Measurements from ENCODE around the gene PPP1R14D.
"Not testable (repeated sequence)": the region's sequence is repeated elsewhere in the genome, so short reads cannot be mapped to it uniquely, and the experiment has no call there.

Gene PPP1R14D, protein sequence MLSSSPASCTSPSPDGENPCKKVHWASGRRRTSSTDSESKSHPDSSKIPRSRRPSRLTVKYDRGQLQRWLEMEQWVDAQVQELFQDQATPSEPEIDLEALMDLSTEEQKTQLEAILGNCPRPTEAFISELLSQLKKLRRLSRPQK

DNA sequence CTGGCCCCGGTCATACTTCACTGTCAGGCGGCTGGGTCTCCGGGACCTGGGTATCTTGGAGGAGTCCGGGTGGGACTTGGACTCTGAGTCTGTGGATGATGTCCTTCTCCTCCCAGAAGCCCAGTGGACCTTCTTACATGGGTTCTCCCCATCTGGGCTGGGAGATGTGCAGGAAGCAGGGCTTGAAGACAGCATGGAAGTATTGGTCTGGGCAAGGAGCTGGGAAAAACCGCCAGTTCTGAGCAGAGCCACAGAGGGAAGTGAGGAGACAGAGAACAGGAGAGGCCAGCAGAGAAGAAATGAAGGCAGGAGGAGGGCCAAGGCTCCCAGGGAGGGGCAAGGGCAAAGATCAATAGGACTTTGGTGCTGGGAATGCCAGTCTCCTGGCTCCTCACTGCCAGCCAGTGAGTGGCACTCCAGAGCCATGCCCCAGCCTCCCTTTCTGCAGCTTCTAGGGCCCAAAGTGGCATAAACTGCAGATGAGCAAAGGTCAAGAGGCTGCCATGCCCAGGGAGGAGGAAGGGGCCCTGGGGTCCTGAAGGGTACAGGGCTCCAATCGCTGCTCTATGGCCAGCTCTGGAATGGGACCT, at the start of gene PPP1R14D:
Gene PPP1R14D, minus strand, starts transcription at position 262 of the 590 bp plus-strand sequence. Its CDS starts 67 bp downstream, at position 195.
- no peak for DNase-seq

DNA sequence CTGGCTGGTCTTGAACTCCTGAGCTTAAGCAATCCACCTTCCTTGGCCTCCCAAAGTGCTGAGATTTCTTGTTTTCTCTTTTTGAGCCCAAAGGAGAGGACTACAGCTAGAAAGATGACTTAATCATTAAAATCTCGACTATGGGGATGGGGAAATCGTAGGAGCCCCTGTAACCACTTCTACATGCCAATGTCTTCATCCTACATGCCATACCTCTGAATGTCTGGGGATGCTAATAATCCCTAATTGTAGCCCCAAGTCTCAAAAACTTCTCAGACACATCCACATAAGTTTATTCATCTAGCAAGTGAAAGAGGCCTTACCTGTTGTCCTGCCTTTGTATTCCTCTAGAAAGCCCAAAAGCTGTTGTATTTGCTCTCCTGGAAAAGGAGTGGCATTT, 49.2 kb upstream of the PPP1R14D start:
- no peak for DNase-seq

DNA sequence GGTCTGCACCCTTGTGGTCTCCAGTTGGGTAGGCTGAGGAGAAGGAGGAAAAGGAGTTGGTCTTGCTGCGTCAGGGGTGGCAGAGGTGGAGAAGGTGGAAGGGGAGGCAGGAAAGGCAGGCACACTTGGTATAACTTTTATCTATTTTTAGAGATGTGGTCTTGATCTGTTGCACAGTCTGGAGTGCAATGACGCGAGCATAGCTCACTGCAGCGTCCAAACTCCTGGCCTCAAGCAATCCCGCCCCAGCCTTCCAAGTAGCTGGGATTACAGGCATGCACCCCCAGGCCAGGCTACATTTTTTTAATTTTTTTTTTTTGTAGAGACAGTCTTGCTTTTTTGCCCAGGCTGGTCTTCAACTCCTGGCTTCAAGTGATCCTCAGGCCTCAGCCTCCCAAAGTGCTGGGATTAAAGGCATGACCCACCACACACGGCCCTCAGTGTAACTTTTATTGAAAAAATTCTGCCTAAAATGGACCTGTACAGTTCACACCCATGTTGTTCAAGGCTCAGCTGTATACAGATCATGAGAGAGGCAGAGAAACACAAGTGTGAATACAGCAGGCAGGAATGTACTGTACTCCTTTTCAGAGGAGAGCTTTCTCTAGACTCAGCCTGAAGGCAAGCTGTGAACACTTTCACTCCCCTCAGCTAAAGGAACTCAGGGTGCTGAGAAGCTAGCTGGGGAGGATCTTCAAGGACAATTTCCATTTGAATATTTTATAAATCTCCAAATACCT, 47.7 kb upstream of the PPP1R14D start:
- no peak for DNase-seq

DNA sequence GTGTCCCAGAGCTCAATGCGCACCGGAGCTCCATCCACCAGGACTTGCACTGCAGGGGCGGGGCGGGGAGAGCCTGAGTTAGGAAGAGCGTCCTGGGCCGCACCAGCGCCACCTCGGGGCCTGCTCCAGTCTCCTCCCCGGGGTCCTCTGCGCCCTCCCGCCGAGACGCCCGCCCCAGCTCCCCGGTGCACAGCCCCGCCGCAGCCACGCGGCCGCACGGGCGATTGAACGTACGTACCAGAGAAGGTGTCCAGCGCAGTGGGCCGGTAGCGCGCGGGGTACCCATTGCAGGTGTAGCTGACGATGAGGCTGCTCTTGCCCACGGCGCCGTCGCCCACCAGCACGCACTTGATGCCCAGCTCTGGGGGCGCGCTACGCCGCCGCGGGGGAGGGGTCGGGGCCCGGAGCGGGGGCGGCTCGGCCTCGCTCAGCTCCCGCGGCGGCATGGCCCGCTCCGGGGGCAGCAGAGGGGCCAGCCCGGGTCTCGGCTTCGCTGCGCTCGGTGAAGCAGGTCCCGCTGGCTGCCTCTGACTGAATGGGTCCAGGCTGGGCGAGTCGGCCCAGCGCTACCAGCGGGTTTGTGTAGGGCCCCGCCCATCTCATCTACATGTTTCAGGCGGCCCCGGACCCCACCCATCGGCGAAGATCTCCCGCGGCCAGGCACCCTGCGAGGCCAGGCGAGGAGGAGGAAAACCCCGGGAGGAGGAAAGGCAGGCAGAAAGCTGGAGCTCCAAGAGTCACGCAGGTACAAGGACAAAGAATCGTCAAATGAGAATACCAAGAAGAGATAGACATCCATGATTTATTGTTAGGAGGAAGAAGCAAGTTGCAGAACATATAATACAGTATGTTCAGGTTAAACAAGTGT, 45.4 kb upstream of the PPP1R14D start, which contains the start of gene RHOV:
Gene RHOV, minus strand, starts transcription at position 541 of the 868 bp plus-strand sequence. Its CDS starts 95 bp downstream, at position 446.
- peak; percentile 46 for DNase-seq

DNA sequence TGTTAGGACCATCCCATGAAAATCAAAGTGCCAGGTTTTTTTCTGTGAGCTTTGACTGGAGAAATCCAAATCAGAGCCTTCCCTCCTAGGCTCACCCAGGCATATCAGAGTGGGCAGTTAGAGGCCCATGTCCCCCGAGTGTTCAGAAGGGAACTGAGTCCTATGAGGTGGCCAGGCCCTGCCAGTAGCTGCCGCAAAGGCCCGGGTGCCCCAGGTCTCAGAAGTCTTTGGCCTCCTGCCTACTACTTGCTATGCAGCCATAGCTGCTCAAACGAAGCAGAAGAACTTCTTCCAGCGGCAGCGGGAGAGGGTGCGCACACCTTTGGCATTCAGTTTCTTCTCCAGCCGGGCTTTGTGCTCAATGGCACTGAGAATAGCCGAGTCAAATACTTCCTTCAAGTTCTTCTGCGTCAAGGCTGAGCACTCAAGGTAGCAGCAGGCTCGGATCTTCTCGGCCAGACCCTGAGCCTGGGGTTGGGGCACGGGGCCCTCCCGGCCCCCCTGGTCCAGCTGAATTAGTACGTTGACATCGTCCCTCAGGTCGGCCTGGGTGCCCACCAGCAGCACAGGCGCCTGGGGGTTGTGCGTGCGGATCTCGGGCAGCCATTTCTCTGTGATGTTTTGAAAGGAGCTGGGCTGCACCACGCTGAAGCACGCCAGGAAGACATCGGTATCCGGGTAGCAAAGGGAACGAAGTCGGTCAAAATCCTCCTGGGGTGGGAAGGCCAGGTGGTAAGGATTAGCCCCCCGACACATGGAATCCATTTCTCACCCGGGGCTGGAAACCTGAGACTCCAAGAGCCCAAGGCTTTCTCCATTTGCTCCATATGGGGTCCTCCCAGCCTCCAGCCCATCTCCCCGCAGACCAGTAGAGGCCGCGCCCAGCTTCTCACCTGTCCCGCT, 44.5 kb upstream of the PPP1R14D start:
- DNase-seq = no peak

DNA sequence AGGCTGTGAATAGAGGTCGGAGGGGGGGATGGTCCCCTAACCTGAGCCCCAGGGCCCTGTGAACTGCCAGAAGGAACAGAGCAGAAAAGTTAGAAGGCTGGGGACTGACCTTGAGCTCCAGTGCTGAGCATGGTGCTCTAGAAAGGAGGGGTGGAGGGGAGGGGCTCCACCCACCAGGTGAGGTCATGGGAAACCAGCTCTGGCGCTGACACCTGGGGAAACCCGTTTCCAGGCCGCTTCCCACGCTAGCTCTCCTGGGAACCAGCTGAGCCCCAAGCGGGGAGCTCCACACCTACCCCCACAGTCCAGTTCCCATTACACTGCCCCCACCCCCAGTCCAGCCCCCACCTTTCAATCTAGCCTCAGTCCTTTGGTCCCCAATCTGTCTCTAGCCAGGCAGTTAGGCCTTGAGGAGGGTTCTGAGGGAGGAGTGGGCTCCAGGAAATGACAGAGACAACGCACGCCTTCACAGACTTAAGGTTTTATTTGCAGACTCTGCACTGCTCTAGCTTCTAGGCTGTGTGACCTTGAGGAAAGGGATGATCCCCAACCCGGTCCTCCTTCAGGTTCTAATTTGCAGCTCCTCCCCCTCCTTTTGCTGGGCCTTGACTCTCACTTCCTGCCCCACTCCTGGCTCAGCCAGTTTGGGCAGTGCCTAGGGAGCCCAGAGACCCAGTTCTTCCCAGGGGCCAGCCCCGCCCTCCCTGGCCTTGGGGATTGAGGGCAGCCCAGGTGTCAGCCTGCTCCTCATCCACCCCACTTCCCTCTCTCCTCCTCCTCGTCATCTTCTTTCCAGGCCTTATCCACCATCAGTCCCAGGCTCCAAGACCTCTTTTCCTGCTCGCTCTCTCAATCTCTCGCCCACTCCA, 43.5 kb upstream of the PPP1R14D start:
- DNase-seq = no peak

DNA sequence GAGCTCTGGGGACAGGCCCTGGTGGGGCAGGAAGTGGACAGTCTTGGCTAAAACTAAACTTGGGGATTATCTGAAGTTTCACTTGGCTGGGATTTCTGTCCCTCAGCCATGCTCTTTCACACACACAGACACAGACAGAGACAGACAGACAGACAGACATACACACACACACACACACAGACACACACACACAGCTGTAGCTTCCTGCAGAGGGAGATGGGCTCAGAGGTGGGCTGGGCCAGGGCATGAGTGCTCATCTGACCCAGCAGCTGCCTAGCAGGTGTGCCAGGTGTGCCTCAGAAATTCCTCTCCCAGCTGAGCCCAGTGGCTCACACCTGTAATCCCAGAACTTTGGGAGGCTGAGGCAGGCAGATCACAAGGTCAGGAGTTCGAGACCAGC, 42.2 kb upstream of the PPP1R14D start:
- no peak for DNase-seq

DNA sequence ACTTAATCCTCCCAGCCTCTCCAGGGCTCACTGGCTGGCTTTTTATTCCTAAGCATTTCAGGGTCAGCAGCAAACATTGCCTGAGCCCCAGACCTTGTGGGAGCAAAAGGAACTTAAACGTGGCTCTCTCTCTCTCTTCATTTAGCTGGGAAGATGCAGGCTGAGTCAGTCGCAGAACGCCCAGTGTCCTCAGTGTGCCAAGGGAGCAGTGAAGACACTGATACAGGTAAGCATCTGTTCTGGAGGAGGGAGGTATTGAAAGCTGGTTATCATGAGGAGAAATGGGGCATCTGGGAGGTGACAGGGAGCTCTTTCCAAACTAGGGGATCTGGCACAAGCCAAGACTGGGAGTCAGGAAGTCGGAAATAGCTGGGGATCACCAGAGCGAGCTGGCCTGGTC, 41.2 kb upstream of the PPP1R14D start:
- no peak for DNase-seq

DNA sequence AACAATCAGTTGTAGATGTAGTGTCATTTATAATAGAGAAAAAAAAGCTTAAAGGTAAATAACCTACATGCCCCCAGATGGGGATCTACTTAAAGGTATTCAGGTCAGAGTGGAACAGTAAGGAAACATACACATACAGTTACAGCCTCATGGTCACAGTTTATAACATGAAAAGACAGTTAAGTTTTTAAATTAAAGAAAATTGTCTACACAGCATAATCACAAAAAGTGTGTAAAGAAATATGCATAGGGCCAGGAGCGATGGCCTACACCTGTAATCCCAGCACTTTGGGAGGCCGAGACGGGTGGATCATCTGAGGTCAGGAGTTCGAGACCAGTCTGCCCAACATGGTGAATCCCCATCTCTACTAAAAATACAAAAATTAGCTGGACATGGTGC, 38.7 kb upstream of the PPP1R14D start:
- DNase-seq = no peak

DNA sequence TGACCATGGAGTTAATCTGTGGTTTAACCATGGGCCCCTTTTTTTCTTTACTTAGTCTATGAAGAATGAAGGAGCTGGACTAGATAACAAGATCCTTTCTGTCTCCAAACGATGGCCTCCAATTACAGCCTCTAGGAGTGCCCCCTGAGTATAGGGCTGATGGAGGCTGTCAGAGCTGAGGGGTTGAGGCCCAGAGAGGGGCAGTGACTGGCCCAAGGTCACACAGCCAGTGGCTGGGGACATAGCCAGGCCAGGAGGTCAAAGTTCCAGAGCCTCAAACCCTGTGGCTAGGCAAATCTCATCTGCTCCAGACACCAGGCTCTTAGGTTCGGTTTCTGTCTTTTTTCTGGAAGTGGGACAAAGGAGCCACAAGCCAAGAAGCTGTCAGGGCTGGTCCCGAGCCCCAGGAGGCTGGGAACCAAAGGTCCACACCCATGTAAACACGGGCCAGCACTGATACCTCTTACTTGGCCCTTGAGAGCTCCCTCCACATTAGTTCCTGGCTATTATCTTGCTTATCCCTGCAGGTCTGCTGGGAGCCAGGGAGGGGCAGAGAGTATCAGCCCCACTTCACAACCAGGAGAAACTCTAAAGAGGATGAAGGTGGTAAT, 35.3 kb upstream of the PPP1R14D start:
- no peak for DNase-seq

DNA sequence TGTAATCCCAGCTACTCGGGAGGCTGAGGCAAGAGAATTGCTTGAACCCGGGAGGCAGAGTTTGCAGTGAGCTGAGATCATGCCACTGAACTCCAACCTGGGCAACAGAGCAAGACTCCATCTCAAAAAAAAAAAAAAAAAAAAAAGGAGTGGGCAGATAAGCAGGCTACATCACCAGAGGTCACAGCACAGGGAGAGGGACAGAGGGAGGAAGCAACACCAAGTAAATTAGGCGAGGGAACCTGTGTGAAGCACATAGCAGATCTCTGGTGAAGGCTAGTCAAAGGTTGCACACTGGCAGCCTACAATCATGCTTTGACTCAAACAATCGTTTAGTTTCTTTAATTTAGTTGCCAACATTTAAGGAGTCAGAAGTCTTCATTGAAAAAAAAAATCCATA, 32.6 kb upstream of the PPP1R14D start:
- DNase-seq = not testable (repeated sequence)

DNA sequence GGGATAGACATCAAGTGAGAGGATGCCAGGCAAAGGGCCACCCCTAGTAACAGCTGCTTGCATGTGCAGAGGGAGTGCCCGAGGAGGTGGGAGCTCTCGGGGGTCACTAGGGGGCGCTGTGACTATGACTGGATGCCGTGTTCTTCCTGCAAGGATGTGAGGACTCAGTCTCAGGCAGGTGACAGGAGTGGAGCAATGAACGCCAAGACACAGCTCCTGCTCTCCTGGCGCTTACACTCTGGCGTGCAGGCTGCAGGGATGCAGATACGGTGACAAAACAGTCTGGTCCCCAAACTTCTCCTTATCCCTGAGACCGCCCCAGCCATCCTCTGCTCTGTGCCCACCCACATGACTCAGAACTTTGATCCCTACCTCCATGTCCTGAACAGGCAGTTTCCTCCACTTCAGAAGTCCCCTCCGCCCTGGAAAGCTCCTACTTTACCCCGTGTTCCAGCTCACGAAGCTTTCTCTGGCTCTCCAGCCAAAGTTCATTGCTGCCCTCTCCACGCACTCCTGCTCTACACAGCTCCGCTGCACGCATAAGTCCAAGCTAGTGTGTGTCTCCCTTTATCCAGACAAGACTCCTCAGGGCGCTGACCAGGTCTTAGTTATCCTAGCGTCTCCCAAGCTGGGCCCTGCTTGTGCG, 30.8 kb upstream of the PPP1R14D start:
- DNase-seq = peak; percentile 57

DNA sequence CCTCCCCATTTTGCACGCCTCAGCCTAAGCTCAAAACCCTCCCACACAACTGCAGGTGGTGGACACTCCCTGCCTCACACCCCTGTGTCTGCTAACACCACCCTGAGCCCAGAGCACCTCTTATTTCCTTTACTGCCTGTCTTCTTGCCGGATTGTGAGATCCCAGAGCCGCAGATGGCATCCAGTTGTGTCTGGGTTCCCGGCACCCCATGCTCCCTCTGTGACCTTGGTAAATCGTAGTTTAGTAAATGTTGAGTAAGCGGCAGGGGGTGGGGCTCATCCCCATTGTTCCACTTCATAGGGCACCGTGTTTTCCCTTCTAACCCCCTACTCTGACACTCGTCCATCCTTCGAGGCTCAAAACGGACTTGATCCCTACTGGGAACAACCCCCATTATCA, 30.2 kb upstream of the PPP1R14D start:
- DNase-seq = no peak

DNA sequence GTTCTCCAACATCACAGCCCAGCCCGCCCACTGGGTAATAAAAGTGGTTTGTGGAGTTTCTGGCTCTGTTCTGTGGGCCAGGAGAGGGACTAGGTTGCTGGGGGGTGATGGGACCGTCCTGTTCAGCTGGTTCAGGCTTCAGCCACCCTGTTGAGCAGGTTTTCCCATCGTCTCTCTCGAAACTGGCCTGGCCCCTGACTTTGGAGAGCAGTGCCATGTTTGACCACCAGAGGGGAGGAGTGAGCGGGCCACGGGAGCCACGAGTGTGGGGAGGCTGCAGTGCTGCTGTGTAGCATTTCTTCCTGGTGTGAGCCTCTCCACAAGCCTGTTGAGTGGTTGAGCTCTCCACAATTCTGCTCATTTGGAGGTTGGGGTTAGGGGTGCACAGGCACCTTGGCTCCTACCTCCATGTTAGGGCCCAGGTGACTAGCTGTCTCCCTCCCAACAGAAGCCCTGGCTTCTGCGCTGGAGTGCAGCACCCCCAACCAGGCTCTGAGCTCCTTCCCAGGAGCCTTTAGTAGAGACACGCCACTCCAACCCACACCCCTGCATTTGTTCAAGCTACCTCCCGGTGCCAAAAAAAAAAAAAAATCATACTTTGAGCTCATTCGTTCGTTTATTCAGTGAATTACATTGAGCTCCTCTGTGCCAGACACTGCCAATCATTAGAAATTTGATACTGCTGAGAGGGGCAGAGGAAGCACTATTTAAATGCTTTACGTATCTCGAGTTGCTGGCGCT, 29.3 kb upstream of the PPP1R14D start:
- DNase-seq = peak; percentile 83

DNA sequence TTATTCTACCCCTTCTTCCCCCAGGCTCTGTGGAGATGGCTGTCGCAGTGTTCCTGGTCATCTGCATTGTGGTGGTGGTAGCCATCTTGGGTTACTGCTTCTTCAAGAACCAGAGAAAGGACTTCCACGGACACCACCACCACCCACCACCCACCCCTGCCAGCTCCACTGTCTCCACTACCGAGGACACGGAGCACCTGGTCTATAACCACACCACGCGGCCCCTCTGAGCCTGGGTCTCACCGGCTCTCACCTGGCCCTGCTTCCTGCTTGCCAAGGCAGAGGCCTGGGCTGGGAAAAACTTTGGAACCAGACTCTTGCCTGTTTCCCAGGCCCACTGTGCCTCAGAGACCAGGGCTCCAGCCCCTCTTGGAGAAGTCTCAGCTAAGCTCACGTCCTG, 28.2 kb upstream of the PPP1R14D start:
- DNase-seq = no peak

DNA sequence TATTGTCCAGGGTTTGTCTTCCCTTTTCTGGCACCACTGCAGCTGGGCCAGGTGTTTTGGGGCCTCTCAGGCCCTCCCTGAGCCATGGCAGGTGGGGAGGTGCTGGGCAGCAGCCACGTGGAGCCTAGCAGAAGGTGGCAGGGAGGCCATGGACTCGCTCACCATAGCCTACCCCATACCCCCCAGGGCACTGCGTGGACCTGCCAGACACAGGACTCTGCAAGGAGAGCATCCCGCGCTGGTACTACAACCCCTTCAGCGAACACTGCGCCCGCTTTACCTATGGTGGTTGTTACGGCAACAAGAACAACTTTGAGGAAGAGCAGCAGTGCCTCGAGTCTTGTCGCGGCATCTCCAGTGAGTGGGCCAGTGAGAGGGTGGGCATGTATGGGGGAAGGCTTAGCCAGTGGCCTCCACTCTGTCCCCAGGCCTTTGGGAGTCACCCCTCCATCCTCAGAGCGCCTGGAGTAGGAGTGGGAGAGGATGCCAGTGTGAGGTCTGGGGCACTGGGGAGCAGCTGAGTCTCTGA, 27.3 kb upstream of the PPP1R14D start:
- DNase-seq = no peak

DNA sequence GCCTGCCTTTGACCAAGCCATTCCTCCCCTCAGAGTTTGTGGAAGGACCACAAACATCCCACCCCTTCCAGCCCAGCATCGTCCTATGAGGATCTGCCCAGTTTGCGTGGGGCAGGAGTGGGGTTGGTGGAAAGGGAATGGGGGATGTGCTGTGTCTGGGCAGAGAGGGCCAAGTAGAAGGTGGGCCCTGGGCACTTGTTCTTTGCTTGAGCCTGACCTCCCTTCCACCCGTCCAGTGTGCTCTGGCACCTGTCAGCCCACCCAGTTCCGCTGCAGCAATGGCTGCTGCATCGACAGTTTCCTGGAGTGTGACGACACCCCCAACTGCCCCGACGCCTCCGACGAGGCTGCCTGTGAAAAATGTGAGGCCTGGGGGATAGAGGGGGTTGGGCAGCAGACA, 25.7 kb upstream of the PPP1R14D start:
- DNase-seq = no peak

DNA sequence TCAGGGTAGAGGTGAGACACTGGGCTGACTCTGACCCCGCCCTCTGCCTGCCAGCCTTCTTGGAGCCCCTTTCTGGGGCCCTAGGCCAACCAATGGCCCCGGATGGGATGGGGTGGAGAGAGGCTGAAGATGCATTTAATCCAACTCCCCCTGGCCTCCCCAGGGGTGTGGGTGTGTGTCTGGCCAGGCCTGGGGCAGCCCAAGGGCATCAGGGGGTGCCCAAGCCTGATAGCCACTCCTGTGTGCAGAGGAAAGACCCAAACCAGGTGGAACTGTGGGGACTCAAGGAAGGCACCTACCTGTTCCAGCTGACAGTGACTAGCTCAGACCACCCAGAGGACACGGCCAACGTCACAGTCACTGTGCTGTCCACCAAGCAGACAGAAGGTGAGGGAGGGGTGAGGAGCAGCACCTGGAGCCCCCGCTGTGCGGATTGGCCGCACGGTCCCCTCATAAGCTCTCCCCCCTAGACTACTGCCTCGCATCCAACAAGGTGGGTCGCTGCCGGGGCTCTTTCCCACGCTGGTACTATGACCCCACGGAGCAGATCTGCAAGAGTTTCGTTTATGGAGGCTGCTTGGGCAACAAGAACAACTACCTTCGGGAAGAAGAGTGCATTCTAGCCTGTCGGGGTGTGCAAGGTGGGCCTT, 24.9 kb upstream of the PPP1R14D start:
- DNase-seq = no peak

DNA sequence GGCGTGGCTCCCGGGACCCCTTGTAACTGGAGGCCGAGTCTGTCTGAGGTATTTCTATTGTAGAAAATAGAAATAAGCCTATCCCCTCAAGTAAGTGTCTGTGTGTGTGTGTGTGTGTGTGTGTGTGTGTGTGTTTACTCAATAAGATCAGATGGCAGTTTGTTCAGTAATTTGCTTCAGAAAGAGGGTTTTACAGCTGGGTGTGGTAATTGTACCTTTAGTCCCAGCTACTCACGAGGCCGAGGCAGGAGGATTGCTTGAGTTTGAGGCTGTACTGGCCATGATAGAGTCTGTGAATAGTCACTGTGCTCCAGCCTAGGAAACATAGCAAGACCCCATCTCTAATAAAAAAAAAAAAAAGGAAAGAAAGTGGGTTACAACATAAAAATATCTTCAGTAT, 24.0 kb upstream of the PPP1R14D start:
- no peak for DNase-seq
